GM19193 (cell line): ENCODE data around the gene ACTR3.

Experiments used
- POLR2A ChIP-seq: IDR thresholded peaks from 4 replicates; pipeline ENCODE4 v1.6.1; 2011; ENCODE audit not compliant: insufficient read depth, insufficient read length; ENCODE audit errors: extremely low read depth

ACTR3 gene

DNA sequence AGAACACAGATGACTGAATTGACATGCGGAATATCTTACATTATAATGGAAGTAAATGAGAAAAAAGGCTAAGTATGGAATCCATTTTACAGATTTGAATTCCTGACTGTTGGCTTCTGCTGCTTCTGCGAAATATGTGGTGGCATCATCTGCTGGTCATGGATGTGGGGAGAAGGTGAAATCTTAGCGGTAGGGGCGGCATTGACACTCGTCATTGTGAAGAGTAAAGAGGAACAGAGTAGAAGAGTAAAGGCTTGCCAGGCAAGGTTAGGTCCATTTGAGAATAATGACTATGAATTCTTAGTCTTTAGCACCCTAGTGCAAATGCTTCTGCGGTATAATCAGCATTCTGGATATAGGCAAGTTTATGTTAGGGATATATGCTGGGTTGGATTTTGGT is 32.4 kb downstream of the ACTR3 start:
- no peak for TF ChIP-seq POLR2A

- TF ChIP-seq POLR2A: no peak
Measured at GRCh38 chr2:113922784-113923183, 32.9 kb downstream of the ACTR3 start.

DNA sequence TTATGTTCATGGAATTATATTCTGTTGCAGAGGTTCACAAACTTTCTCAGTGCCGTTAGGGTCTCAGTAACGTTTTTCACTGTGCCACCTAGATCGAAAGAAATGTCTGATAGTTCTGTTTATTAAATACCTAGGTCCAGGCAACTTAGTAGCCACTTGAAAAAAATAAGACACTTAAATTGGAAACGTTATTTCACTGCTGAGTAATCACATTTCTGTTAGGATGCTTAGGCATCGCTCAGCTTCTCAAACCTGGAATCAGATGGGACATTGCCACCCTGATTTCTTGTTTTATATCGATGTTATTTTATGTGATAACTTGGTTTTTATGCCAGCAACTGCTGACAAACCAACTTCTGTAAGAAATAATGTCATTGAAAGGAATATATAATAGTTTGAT is 36.0 kb downstream of the ACTR3 start:
- TF ChIP-seq POLR2A: no peak

DNA sequence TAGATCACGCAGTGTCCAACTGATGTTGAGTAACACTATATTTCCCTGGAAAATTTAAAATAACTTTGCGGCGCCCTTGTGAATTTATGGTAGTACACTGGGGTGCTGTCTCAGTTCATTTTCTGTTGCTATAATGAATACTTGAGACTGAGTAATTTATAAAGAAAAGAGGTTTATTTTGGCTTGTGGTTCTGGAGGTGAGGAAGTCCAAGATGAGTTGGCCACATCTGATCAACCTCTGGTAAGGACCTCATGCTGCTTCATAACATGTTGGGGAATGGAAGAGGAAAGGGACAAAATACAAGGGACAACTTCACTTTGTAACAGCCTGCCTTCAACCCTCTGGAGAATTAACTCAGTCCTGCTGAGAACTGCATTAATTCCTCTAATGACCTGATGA is 36.4 kb downstream of the ACTR3 start:
- no peak for TF ChIP-seq POLR2A

- no peak for TF ChIP-seq POLR2A
Measured at GRCh38 chr2:113930448-113930847, 40.6 kb downstream of the ACTR3 start.

- no peak for TF ChIP-seq POLR2A
Measured at GRCh38 chr2:113937501-113937900, 47.6 kb downstream of the ACTR3 start.

- TF ChIP-seq POLR2A: no peak
Measured at GRCh38 chr2:113940891-113941290, 51.0 kb downstream of the ACTR3 start.

GRCh38 chr2:113961000-113961399 is 71.1 kb downstream of the ACTR3 start:
- no peak for TF ChIP-seq POLR2A

- peak; percentile 24 for TF ChIP-seq POLR2A
Measured at GRCh38 chr2:113962692-113963480, 73.0 kb downstream of the ACTR3 start.

DNA sequence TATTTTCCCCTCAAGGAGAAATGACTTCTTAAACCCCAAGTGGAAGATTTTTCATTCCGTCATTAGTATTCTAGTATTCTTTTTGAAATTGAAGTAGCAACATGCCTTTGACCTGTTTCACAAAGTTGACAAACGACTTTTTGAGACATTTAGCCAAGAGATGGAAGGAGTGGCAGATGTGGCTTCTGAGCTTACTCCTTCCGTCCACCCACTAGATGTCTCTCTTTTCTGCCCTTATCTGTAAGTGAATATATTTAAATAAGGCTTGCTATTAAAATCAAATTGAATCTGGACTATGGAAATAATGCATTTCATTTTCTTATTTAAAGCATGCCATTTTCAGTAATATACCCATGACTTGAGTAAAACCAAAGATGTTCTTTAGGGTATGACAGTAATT is 74.1 kb downstream of the ACTR3 start:
- no peak for TF ChIP-seq POLR2A

GRCh38 chr2:113964436-113964835 is 74.5 kb downstream of the ACTR3 start:
- no peak for TF ChIP-seq POLR2A

DNA sequence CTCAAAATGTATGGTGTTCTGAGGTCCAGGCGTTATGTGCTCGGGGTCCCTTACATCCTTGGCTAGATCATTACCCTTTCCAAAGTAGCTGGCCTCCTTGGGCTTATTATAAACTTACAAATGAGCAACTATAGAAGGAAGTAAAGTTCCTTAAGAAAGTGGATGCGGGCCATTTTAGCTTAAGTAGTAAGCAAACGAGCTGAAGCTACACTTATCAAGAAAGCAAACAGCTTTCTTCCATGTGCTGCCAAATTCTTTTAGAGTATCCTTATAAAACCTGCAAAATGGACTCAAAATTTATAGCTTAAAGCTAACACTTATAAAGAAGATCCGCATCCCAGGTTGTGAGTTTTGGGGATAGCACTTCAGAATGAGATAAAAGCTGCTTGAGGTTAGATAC is 75.3 kb downstream of the ACTR3 start:
- no peak for TF ChIP-seq POLR2A

- TF ChIP-seq POLR2A: no peak
Measured at GRCh38 chr2:113965644-113966043, 75.8 kb downstream of the ACTR3 start.

DNA sequence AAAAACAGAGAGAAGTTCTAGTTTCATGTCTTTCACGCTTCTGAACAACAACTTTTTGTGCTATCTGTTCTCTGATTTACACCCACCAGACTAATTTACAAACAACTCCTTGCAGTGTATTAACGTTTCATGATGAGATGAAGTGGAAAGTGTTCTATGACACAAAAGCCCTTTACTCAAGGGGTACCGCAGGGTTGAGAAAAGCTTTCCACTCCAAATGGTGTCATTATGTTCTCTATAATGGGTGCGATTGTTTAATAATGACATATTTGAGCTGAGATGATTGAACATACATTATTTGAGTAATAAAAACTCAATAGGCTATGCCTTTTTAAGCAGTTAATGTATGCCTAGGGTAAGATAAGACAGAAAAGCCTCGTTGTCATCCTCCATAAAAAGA is 76.3 kb downstream of the ACTR3 start:
- TF ChIP-seq POLR2A: no peak

DNA sequence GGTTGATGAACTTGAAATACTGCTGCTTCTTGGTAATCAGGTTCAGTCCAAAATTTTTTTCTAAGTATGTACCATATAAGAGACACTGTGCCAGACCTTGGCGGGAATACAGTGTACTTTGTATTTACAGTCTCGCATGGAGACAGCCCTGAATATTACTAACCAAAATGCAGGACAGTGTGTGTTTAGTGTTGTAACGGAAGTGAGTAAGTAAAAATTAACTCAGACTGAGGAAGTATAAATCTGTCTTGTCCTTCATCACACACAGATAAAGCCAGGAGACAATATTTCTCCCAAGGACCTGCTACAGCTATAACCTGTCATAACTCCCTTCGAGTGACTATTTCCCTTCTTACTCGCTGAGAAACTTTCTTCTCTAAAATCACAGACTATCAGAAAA is 76.9 kb downstream of the ACTR3 start:
- no peak for TF ChIP-seq POLR2A

- TF ChIP-seq POLR2A: no peak
Measured at GRCh38 chr2:113967272-113967671, 77.4 kb downstream of the ACTR3 start.

- no peak for TF ChIP-seq POLR2A
Measured at GRCh38 chr2:113972766-113973165, 82.9 kb downstream of the ACTR3 start.
